Hindlimb muscle (tissue), 1 donor: ENCODE data around the gene TPBGL. TPM values are rescaled to one million over a fixed set of nuclear protein-coding genes. Genes with fewer than 3 reads are reported as not detected.

Experiments used
- DNase-seq: peaks from one replicate; pipeline ENCODE4 v3.0.0-alpha.2; 2013
- polyA plus RNA-seq: library from polyadenylated mRNA; unstranded; fragments of 120-200 nt; gene quantifications from one replicate; pipeline ENCODE4 v1.2.1, GENCODE V29; 2013; ENCODE audit not compliant: insufficient read length

The TPBGL gene
- polyA plus RNA-seq = 0.30 TPM

GRCh38 chr11:75240311-75241035 is at the start of gene TPBGL:
Gene TPBGL, plus strand, starts transcription at chr11:75240774. Its CDS starts 276 bp downstream, at chr11:75241050.
- peak; percentile 34 for DNase-seq

GRCh38 chr11:75191330-75191717 is 49.2 kb upstream of the TPBGL start:
- DNase-seq = peak; percentile 63

GRCh38 chr11:75193271-75193670 is 47.3 kb upstream of the TPBGL start:
- no peak for DNase-seq

GRCh38 chr11:75193711-75194110 is 46.9 kb upstream of the TPBGL start:
- DNase-seq = no peak

GRCh38 chr11:75194147-75194546 is 46.4 kb upstream of the TPBGL start:
- peak; percentile 46 for DNase-seq

GRCh38 chr11:75195167-75195962 is 45.2 kb upstream of the TPBGL start:
- DNase-seq = peak; percentile 52

GRCh38 chr11:75196426-75196825 is 44.1 kb upstream of the TPBGL start:
- DNase-seq = no peak

- no peak for DNase-seq
Measured at GRCh38 chr11:75197512-75198277, 42.9 kb upstream of the TPBGL start.

GRCh38 chr11:75198278-75198973 is 42.1 kb upstream of the TPBGL start:
- DNase-seq = no peak

GRCh38 chr11:75199412-75199955 is 41.1 kb upstream of the TPBGL start:
- DNase-seq = no peak

- DNase-seq = no peak
Measured at GRCh38 chr11:75200051-75200450, 40.5 kb upstream of the TPBGL start.

GRCh38 chr11:75200531-75200930 is 40.0 kb upstream of the TPBGL start:
- DNase-seq = no peak

- DNase-seq = no peak
Measured at GRCh38 chr11:75201771-75202170, 38.8 kb upstream of the TPBGL start.

- no peak for DNase-seq
Measured at GRCh38 chr11:75202195-75202594, 38.4 kb upstream of the TPBGL start.

- no peak for DNase-seq
Measured at GRCh38 chr11:75203138-75203537, 37.4 kb upstream of the TPBGL start.

- no peak for DNase-seq
Measured at GRCh38 chr11:75203641-75204011, 36.9 kb upstream of the TPBGL start.

- no peak for DNase-seq
Measured at GRCh38 chr11:75204012-75204674, 36.4 kb upstream of the TPBGL start.

- DNase-seq = peak; percentile 75
Measured at GRCh38 chr11:75204685-75205563, 35.6 kb upstream of the TPBGL start.

- no peak for DNase-seq
Measured at GRCh38 chr11:75205564-75206020, 35.0 kb upstream of the TPBGL start.

- DNase-seq = no peak
Measured at GRCh38 chr11:75208446-75208845, 32.1 kb upstream of the TPBGL start.

- no peak for DNase-seq
Measured at GRCh38 chr11:75212411-75212810, 28.2 kb upstream of the TPBGL start.
